Measurements from ENCODE around the gene GLI1.
"Not testable (repeated sequence)": the region's sequence is repeated elsewhere in the genome, so short reads cannot be mapped to it uniquely, and the experiment has no call there.

Gene GLI1

GRCh38 chr12:57433370-57433769 is 26.2 kb upstream of the GLI1 start:
- TF ChIP-seq CTCF (IDR thresholded peaks at IDR 0.05; ENCODE audit: poor library complexity, severe bottlenecking) = no peak
- Histone ChIP-seq H3K27ac (ENCODE audit: poor library complexity, severe bottlenecking) (no peak overlapping the region), H3K9me3 (ENCODE audit: severe bottlenecking) (no peaks in the 10 kb centered on the region), H3K4me3 (ENCODE audit: severe bottlenecking) (no peak overlapping the region), H3K27me3 (ENCODE audit: insufficient read depth, poor library complexity, severe bottlenecking) (no peaks in the 10 kb centered on the region), H3K4me1 (ENCODE audit: insufficient read depth, poor library complexity, severe bottlenecking) (peaks cover 4% of the 10 kb centered on the region), H3K36me3 (ENCODE audit: low read depth) (no peaks in the 10 kb centered on the region)
- no peak for ATAC-seq (ENCODE audit: low read depth)
- no peak for DNase-seq (ENCODE audit: low spot score)

DNA sequence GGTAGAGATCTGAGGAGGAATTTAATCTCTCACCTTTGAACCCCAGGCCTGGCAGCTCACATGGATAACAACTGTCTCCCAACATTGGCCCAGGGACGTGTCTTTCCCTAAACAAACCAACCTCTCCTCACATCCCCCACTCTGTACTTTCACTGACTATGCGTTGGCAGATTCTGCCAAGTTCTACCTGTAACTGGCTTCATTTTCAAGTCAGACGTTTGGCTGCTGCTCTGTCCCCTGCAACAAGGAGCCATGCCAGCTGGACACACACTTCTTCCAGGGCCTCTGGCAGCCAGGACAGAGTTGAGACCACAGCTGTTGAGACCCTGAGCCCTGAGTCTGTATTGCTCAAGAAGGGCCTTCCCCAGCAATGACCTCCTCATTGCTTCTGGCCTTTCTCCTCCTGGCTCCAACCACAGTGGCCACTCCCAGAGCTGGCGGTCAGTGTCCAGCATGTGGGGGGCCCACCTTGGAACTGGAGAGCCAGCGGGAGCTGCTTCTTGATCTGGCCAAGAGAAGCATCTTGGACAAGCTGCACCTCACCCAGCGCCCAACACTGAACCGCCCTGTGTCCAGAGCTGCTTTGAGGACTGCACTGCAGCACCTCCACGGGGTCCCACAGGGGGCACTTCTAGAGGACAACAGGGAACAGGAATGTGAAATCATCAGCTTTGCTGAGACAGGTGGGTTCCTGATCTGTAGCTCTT is 24.9 kb upstream of the GLI1 start, which contains the start of gene INHBC:
INHBC (plus strand) TSS at position 268 of the 707 bp plus-strand sequence; CDS start at position 371, 103 bp downstream.
- no peaks in the 10 kb centered on the region for H3K9me3 ChIP-seq (ENCODE audit: severe bottlenecking)

DNA sequence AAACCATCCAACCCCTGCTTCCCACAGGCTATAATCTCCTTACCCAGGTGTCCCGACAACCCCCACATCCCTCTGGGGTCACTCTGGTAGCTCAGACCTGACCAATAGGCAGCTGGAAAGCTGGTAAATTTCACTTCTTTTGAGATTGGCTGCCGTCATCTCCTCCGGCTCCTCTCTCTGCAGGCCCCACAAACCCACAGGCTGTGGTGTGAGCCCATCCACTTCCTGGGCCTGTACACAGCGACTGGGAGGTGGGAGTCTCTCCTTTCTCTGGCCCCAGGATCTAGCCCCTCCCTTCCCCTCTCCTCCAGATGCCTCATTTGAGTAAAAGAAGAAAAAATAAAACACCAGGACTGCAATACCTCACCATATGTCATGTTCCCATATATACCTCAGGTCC is 24.3 kb upstream of the GLI1 start:
- DNase-seq (ENCODE audit: low spot score) = no peak
- Histone ChIP-seq H3K4me1 (ENCODE audit: insufficient read depth, poor library complexity, severe bottlenecking) (peaks cover 4% of the 10 kb centered on the region), H3K4me3 (ENCODE audit: severe bottlenecking) (no peak overlapping the region), H3K27me3 (ENCODE audit: insufficient read depth, poor library complexity, severe bottlenecking) (no peaks in the 10 kb centered on the region), H3K36me3 (ENCODE audit: low read depth) (no peaks in the 10 kb centered on the region), H3K9me3 (ENCODE audit: severe bottlenecking) (no peaks in the 10 kb centered on the region), H3K27ac (ENCODE audit: poor library complexity, severe bottlenecking) (no peak overlapping the region)
- no peak for TF ChIP-seq CTCF (IDR thresholded peaks at IDR 0.05; ENCODE audit: poor library complexity, severe bottlenecking)
- no peak for ATAC-seq (ENCODE audit: low read depth)

More for the DNA sequence above, 24.9 kb upstream of the GLI1 start, which contains the start of gene INHBC:
- H3K4me1 ChIP-seq (ENCODE audit: insufficient read depth, poor library complexity, severe bottlenecking) = peaks cover 4% of the 10 kb centered on the region
- H3K4me3 ChIP-seq (ENCODE audit: severe bottlenecking) = no peak within 1 kb of the TSS
- H3K36me3 ChIP-seq (ENCODE audit: low read depth) = no peaks in the 10 kb centered on the region
- H3K27ac ChIP-seq (ENCODE audit: poor library complexity, severe bottlenecking) = no peak within 1 kb of the TSS
- DNase-seq (ENCODE audit: low spot score) (no peak), ATAC-seq (ENCODE audit: low read depth) (no peak)
- no peak for TF ChIP-seq CTCF (IDR thresholded peaks at IDR 0.05; ENCODE audit: poor library complexity, severe bottlenecking)
- no peaks in the 10 kb centered on the region for H3K27me3 ChIP-seq (ENCODE audit: insufficient read depth, poor library complexity, severe bottlenecking)

- Histone ChIP-seq H3K4me3 (ENCODE audit: severe bottlenecking) (no peak overlapping the region), H3K27ac (ENCODE audit: poor library complexity, severe bottlenecking) (no peak overlapping the region), H3K36me3 (ENCODE audit: low read depth) (no peaks in the 10 kb centered on the region), H3K27me3 (ENCODE audit: insufficient read depth, poor library complexity, severe bottlenecking) (no peaks in the 10 kb centered on the region), H3K9me3 (ENCODE audit: severe bottlenecking) (no peaks in the 10 kb centered on the region), H3K4me1 (ENCODE audit: insufficient read depth, poor library complexity, severe bottlenecking) (no peaks in the 10 kb centered on the region)
- TF ChIP-seq CTCF (IDR thresholded peaks at IDR 0.05; ENCODE audit: poor library complexity, severe bottlenecking) = no peak
- DNase-seq (ENCODE audit: low spot score) (no peak), ATAC-seq (ENCODE audit: low read depth) (no peak)
These were observed 21.2 kb upstream of the GLI1 start for GRCh38 chr12:57438400-57438799.

DNA sequence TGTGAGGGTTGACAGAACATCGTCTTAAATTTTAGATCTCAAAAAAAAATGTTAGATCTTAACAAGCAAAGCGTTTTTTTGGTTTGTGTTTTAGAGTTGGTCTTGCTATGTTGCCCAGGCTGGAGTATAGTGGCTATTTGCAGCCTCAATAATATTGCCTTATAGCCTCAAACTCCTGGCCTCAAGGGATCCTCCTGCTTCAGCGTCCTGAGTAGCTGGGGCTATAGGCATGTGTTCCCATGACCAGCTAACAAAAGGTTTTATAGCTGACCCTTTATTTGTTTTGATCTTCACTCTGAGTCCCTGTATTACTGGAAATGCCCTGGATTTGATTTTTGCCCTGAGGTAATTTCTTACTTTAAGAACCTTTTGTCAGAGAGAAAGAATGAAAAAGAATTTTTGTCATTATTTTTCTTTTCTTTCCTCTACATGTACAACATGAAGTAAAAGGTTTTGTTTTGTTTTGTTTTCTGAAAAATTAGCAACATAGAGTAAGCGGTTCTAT is 19.8 kb upstream of the GLI1 start:
- Histone ChIP-seq H3K27ac (ENCODE audit: poor library complexity, severe bottlenecking) (no peak overlapping the region), H3K9me3 (ENCODE audit: severe bottlenecking) (no peaks in the 10 kb centered on the region), H3K4me1 (ENCODE audit: insufficient read depth, poor library complexity, severe bottlenecking) (no peaks in the 10 kb centered on the region), H3K36me3 (ENCODE audit: low read depth) (no peaks in the 10 kb centered on the region), H3K4me3 (ENCODE audit: severe bottlenecking) (no peak overlapping the region), H3K27me3 (ENCODE audit: insufficient read depth, poor library complexity, severe bottlenecking) (no peaks in the 10 kb centered on the region)
- TF ChIP-seq CTCF (IDR thresholded peaks at IDR 0.05; ENCODE audit: poor library complexity, severe bottlenecking) = no peak
- DNase-seq (ENCODE audit: low spot score) = no peak
- ATAC-seq (ENCODE audit: low read depth) = no peak

- H3K4me3 ChIP-seq (ENCODE audit: severe bottlenecking); H3K4me1 ChIP-seq (ENCODE audit: insufficient read depth, poor library complexity, severe bottlenecking); H3K9me3 ChIP-seq (ENCODE audit: severe bottlenecking); H3K27ac ChIP-seq (ENCODE audit: poor library complexity, severe bottlenecking); H3K27me3 ChIP-seq (ENCODE audit: insufficient read depth, poor library complexity, severe bottlenecking); H3K36me3 ChIP-seq (ENCODE audit: low read depth); DNase-seq (ENCODE audit: low spot score); ATAC-seq (ENCODE audit: low read depth): not testable (repeated sequence)
These were observed 18.2 kb upstream of the GLI1 start for GRCh38 chr12:57441393-57441792.
